Right atrium auricular region (tissue), 2 donors: ENCODE data around the gene GNAT2. TPM values are rescaled to one million over a fixed set of nuclear protein-coding genes. Genes with fewer than 3 reads are reported as not detected.
A peak's percentile ranks its signal among the peaks of the same experiment; 100 is the strongest.

Experiments used
- DNase-seq: peaks from one replicate; pipeline ENCODE4 v3.0.0-alpha.2; 2019; ENCODE audit warnings: low spot score
- H3K27ac ChIP-seq, 2 donors: fragments of 200-600 bp; sonication (generic); 1 replicate in 1 of 2; 2 replicates in 1 of 2; pipeline ENCODE4 v1.5.1; 2016 to 2019
- H3K27me3 ChIP-seq, 2 donors: fragments of 200-600 bp; sonication (generic); one replicate each; pipeline versions ENCODE4 v1.5.1 to v1.6.0; 2017 to 2019
- H3K36me3 ChIP-seq: fragments of 200-600 bp; sonication (generic); one replicate; pipeline ENCODE4 v1.5.1; 2016
- H3K4me1 ChIP-seq, 2 donors: fragments of 200-600 bp; sonication (generic); one replicate each; pipeline versions ENCODE4 v1.5.1 to v1.6.0; 2017 to 2019
- H3K4me3 ChIP-seq, 2 donors: fragments of 200-600 bp; sonication (generic); 1 replicate in 1 of 2; 2 replicates in 1 of 2; pipeline ENCODE4 v1.5.1; 2017 to 2019; ENCODE audit warnings: mild to moderate bottlenecking in 1 of 2, moderate library complexity in 1 of 2
- H3K9me3 ChIP-seq, 2 donors: fragments of 200-600 bp; sonication (generic); one replicate each; pipeline ENCODE4 v1.5.1; 2019
- total RNA-seq, 2 donors: library from RNA; depleted of rRNA; stranded (reverse); fragments of >200 nt; gene quantifications; one replicate each; pipeline ENCODE4 v1.1.0, GENCODE V29; 2016
- TF ChIP-seq, protein P1 (sequence below), 2 donors: fragments of 200-600 bp; sonication (generic); IDR thresholded peaks; one replicate each; pipeline ENCODE4 v1.5.1; 2019; ENCODE audit warnings: antibody characterized with exemption in 2 of 2

GNAT2 gene
- total RNA-seq, 2 donors from 2014 or later: 0.59 TPM; not detected in 1

DNA sequence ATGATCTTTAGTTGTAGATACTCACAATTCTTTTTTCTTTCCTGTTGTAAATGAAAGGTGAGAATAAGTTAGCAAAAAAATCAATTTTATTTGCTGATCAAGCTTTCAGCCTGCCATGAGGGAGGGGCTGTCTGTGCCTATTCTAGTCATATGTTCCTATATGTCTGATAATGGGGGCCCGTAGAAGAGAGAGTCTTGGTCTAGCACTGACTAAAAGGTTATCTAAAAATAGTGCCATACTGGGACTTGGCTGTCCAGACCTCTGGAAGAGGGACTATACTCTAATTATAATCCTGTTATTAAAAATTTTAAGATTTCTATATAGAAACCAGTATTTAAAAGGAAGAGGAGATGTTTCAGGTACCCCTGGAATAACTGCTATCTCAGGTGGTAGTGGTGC, 52.4 kb downstream of the GNAT2 start:
- H3K4me3 ChIP-seq: no peak overlapping the region
- TF ChIP-seq, protein P1, sequence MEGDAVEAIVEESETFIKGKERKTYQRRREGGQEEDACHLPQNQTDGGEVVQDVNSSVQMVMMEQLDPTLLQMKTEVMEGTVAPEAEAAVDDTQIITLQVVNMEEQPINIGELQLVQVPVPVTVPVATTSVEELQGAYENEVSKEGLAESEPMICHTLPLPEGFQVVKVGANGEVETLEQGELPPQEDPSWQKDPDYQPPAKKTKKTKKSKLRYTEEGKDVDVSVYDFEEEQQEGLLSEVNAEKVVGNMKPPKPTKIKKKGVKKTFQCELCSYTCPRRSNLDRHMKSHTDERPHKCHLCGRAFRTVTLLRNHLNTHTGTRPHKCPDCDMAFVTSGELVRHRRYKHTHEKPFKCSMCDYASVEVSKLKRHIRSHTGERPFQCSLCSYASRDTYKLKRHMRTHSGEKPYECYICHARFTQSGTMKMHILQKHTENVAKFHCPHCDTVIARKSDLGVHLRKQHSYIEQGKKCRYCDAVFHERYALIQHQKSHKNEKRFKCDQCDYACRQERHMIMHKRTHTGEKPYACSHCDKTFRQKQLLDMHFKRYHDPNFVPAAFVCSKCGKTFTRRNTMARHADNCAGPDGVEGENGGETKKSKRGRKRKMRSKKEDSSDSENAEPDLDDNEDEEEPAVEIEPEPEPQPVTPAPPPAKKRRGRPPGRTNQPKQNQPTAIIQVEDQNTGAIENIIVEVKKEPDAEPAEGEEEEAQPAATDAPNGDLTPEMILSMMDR (IDR thresholded peaks at IDR 0.05): no peak
- no peaks in the 10 kb centered on the region for H3K36me3 ChIP-seq
- peaks cover 0 to 81% of the 10 kb centered on the region in 2 donors for H3K4me1 ChIP-seq
- no peak for DNase-seq
- H3K27me3 ChIP-seq: no peaks in the 10 kb centered on the region
- no peaks in the 10 kb centered on the region for H3K9me3 ChIP-seq
- H3K27ac ChIP-seq: peak overlapping the region in 1 of 2 donors; percentile 9

DNA sequence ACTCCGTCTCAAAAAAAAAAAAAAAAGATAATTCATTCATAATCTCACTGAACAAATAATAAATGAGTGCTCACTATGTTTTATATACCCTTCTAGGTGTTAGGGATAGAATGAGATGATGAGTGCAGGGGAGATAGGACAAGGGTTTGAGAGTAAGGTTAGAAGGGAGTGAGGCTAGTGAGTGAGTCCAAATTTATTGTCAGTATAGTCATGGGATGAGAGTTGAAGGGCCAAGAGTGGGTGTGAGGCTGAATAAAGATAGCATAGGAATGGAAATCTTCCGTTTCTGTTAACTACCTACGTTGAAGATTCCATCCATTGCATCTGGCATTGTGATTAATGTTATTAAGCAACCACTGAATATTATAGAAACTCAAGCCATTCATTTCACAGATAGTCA, 54.2 kb downstream of the GNAT2 start:
- DNase-seq: no peak
- no peaks in the 10 kb centered on the region for H3K9me3 ChIP-seq

DNA sequence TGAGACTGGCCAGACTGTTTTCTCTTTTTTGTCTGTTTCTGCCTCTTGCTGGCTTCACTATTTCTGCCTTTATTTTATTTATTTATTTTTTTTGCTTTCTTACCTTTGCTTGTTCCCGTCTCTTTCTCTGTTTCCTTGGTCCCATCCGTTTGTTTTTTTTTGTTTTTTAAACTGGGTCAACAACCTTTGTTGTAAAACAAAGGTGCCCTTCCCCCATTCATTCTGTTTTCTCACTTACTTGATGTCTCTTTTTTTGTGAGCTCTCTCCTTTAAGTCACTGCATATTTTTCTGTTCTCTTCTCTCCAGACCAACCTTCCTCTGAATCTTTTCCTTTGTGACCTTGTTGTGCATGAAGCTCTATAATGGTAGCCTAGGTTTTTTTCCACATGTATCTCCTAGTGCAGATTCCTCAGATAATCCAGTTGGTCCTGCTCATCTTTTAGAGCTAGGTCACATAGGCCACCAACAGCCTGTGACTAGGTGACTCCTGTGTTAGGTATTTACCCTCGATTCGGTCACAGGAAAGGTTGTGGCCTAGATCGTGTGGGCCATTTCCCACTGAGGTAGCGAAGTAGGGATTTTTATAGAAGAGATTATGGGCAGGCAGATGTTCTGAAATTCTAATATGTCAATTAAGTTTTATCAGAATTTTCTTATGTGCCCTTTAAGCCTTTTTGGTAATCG, 55.1 kb downstream of the GNAT2 start:
- peaks cover 0 to 69% of the 10 kb centered on the region in 2 donors for H3K4me1 ChIP-seq
- no peak overlapping the region for H3K27ac ChIP-seq
- DNase-seq: no peak
- no peaks in the 10 kb centered on the region for H3K27me3 ChIP-seq
- H3K36me3 ChIP-seq: no peaks in the 10 kb centered on the region
- TF ChIP-seq, protein P1 (IDR thresholded peaks at IDR 0.05): no peak
- no peaks in the 10 kb centered on the region for H3K9me3 ChIP-seq
- H3K4me3 ChIP-seq: no peak overlapping the region

More for the DNA sequence above, 54.2 kb downstream of the GNAT2 start:
- Histone ChIP-seq H3K27ac (no peak overlapping the region), H3K4me1 (peaks cover 0 to 70% of the 10 kb centered on the region in 2 donors), H3K27me3 (no peaks in the 10 kb centered on the region), H3K4me3 (no peak overlapping the region), H3K36me3 (no peaks in the 10 kb centered on the region)
- TF ChIP-seq, protein P1 (IDR thresholded peaks at IDR 0.05): no peak

DNA sequence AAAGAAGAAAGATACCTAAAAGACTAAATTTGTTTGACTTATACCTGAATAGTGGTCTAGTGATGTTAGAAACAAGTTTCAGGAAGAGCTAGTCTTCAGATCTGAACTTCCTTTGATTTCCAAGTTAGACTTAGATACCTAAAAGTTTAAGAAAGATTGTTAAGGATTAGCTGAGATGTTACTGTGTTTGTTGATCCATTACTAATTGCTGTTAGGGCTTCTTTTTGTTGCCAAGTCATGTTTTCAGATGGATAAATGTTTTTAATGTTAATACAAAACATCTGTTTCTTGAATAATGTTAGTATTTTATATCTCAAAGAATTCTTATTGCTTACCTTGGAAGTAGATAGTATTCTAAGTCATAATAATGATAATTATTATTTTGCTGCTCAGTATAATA, 59.4 kb downstream of the GNAT2 start:
- H3K9me3 ChIP-seq: no peaks in the 10 kb centered on the region
- H3K27ac ChIP-seq: no peak overlapping the region
- no peaks in the 10 kb centered on the region for H3K36me3 ChIP-seq
- H3K27me3 ChIP-seq: no peaks in the 10 kb centered on the region
- no peak for DNase-seq
- TF ChIP-seq, protein P1 (IDR thresholded peaks at IDR 0.05): no peak
- H3K4me1 ChIP-seq: peaks cover 0 to 46% of the 10 kb centered on the region in 2 donors
- no peak overlapping the region for H3K4me3 ChIP-seq

DNA sequence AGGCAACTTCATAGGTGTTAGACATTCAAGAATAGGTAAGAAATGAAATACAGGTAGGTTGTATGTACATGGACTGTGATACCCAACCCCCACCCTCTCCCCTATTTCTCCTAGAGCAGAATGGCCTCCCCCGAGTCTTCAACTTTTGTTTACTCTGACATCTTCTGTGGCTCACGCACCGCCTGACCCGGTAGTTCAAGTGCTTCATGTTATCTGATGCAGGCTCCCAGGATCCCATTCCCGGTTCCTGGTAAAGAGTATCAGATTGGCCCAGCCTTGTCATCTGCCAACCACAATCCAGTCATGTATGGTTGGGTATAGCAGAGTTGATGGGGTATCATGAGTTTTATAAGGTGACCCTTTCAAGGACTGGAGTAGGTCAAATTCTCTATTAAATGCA, 61.9 kb downstream of the GNAT2 start:
- no peak for DNase-seq
- TF ChIP-seq, protein P1 (IDR thresholded peaks at IDR 0.05): no peak
- Histone ChIP-seq H3K27me3 (no peaks in the 10 kb centered on the region), H3K36me3 (no peaks in the 10 kb centered on the region), H3K4me1 (peaks cover 0 to 26% of the 10 kb centered on the region in 2 donors), H3K27ac (no peak overlapping the region), H3K4me3 (no peak overlapping the region), H3K9me3 (no peaks in the 10 kb centered on the region)

DNA sequence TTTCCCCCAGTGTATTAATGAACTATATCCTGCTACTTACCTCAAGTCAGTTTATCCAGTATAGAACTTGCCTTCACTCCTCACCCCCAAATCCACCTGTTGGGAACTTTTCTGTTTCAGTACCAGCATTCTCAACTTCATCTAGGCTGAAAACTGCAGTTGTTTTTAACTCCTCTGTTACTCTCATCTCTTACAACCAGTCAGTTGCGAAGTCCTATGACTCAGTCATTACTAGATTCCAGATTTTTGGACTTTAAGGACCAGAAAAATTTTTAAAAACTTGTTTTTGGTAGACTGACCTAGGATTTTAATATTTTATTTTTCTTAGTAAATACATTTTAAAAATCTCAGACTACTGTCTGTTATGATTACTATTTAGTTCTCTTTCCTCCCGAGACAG, 62.9 kb downstream of the GNAT2 start:
- Histone ChIP-seq H3K27me3 (no peaks in the 10 kb centered on the region), H3K4me1 (peaks cover 0 to 22% of the 10 kb centered on the region in 2 donors), H3K9me3 (no peaks in the 10 kb centered on the region), H3K27ac (no peak overlapping the region), H3K36me3 (no peaks in the 10 kb centered on the region), H3K4me3 (no peak overlapping the region)
- DNase-seq: no peak
- TF ChIP-seq, protein P1 (IDR thresholded peaks at IDR 0.05): no peak
